Measurements from ENCODE around the gene AMDHD2.

DNA sequence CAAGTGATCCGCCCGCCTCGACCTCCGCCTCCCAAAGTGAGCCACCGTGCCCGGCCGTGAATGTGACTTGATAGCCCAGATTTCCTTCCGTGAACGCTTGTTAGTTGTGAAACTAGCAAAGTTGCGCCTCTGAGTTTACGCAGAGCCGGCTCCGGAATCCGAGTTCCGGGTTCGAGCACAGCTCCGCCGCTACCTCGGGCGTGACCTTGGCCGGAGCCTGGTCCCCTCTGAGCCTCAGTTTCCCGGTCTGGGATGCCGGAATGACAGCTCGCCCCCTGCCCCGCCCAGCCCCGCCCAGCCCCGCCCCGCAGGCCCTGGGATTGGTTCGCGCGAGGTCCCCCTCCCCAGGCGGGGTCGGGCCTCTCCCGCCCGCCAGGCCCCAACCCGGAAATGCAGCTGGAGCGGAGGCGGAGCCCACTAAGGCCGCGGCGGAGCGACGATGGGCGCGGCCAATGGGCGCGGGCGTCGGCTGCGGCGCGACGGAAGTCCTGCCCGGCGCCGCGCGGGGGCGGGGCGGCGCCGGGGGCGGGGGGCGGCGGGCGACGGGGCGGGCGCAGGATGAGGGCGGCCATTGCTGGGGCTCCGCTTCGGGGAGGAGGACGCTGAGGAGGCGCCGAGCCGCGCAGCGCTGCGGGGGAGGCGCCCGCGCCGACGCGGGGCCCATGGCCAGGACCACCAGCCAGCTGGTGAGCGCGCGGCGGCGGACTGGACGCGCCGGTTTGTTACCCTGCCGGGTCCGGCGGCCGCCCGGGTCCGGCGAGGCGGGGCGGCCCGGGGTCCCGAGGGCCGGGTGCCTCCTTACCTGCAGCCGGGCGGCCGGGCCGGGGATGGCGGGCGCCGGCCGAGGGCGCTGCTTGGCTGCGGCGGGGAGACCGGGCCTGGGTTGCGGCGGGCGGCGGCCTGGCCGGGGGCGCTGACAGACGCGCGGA, 17.5 kb downstream of the AMDHD2 start, which contains the start of gene PDPK1:
- TF ChIP-seq, protein P1, sequence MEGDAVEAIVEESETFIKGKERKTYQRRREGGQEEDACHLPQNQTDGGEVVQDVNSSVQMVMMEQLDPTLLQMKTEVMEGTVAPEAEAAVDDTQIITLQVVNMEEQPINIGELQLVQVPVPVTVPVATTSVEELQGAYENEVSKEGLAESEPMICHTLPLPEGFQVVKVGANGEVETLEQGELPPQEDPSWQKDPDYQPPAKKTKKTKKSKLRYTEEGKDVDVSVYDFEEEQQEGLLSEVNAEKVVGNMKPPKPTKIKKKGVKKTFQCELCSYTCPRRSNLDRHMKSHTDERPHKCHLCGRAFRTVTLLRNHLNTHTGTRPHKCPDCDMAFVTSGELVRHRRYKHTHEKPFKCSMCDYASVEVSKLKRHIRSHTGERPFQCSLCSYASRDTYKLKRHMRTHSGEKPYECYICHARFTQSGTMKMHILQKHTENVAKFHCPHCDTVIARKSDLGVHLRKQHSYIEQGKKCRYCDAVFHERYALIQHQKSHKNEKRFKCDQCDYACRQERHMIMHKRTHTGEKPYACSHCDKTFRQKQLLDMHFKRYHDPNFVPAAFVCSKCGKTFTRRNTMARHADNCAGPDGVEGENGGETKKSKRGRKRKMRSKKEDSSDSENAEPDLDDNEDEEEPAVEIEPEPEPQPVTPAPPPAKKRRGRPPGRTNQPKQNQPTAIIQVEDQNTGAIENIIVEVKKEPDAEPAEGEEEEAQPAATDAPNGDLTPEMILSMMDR (conservative IDR thresholded peaks at IDR 0.05; ENCODE audit: low read length), result no peak
- TF ChIP-seq EZH2phosphoT487 (IDR thresholded peaks at IDR 0.05; ENCODE audit: borderline replicate concordance, low read depth, low read length), result no peak
